ENCODE measurements around the gene B4GALT1. TPM values are rescaled to one million over a fixed set of nuclear protein-coding genes. Genes with fewer than 3 reads are reported as not detected.
A peak's percentile ranks its signal among the peaks of the same experiment; 100 is the strongest.

B4GALT1 gene
- total RNA-seq, 4 donors from 2014 or later = 45.1 to 68.7 (median 53.5) TPM

DNA sequence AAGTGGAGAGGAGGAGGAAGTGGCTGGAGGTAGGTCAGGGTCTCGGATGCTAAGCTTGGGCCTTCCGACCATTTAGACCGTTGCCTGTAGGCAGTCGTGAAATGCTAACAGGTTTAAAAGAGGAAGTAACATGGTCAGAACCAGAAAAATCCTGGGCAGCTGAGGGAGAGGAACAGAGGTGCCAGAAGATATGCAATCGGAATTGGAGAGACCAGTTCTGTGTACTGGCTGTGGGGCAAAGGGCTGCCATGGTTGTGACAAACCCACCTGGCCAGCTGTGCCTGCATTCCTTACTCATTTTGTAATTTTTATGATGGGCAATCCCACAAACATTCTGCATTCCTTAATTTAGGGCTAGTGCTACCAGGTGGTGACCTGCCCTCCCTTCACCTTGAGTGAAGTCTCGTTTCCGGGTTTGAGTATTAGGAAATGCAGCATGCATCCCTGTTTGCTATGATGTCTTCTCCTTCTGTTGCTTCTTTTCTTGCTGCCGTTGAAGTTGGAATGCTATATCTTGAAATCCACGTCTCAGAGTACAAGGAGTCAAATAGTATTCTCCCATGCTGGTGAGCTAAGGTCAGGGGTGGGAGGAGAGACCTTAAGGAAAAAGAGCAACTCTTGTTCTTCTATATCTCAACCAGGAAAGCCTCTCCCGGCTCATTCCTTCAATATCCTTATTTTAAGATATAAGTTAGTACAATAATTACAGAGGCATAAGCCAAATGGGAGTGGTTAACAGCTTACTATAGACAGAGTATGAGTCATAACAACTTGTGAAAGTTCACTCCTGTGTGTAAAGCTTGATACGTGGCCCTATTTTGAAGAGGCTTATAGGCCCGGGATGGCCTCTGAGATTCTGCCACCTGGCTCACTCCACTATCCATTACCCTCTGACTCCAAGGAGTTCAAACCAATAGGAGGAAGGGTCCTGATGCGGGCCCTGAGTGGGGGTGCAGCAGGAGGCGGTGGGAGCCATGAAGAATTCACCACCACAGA lies 37.0 kb downstream of the B4GALT1 start:
- Histone ChIP-seq H3K27me3 (no peaks in the 10 kb centered on the region), H3K9me3 (no peaks in the 10 kb centered on the region), H3K27ac (peak overlapping the region; percentile 65), H3K4me1 (peaks cover 68% of the 10 kb centered on the region), H3K36me3 (peaks cover 42% of the 10 kb centered on the region), H3K4me3 (no peak overlapping the region)
- WGBS = 53% methylated on average over 14 of the region's 14 CpGs
- no peak for TF ChIP-seq POLR2A (IDR thresholded peaks at IDR 0.05)
- TF ChIP-seq, protein P1, sequence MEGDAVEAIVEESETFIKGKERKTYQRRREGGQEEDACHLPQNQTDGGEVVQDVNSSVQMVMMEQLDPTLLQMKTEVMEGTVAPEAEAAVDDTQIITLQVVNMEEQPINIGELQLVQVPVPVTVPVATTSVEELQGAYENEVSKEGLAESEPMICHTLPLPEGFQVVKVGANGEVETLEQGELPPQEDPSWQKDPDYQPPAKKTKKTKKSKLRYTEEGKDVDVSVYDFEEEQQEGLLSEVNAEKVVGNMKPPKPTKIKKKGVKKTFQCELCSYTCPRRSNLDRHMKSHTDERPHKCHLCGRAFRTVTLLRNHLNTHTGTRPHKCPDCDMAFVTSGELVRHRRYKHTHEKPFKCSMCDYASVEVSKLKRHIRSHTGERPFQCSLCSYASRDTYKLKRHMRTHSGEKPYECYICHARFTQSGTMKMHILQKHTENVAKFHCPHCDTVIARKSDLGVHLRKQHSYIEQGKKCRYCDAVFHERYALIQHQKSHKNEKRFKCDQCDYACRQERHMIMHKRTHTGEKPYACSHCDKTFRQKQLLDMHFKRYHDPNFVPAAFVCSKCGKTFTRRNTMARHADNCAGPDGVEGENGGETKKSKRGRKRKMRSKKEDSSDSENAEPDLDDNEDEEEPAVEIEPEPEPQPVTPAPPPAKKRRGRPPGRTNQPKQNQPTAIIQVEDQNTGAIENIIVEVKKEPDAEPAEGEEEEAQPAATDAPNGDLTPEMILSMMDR (IDR thresholded peaks at IDR 0.05) = no peak
- TF ChIP-seq EP300 (IDR thresholded peaks at IDR 0.05) = no peak
- TF ChIP-seq POLR2AphosphoS5 (IDR thresholded peaks at IDR 0.05) = no peak
- peak; percentile 48 to 55 for DNase-seq (ENCODE audit: low spot score in 2 of 2)

DNA sequence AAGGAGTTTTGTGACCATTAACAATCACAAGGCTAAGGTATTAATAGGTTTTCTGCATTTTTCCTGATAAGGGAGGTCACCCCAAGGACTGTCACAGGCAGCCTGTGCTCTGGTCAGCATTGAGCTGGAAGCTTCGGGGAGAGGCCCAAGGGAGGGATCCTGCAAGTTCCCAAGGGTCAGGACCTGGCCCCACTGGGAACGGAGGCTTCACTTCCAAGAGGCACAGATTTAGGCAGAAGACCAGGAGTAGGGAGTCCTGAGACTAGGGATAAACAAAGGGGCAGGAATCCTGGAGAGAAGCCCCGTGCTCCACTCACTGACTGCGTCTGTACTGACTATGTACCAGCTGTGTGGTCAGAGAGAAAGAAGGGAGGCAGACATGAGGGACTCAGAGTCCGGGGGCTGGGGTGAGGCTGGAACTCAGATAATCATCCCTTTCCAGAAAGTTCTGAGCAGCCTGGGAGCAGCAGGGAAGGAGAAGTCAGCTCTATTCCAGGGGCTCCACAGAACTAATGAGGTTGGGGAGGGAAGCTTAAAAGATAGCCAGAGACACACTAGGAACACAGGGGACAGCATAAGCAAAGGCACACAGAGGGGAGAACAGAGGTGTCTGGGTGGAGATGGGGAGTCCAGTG lies 37.8 kb downstream of the B4GALT1 start:
- no peak overlapping the region for H3K4me3 ChIP-seq
- no peaks in the 10 kb centered on the region for H3K9me3 ChIP-seq
- WGBS = 97% methylated on average over 5 of the region's 5 CpGs
- TF ChIP-seq POLR2AphosphoS5 (IDR thresholded peaks at IDR 0.05) (no peak), EP300 (IDR thresholded peaks at IDR 0.05) (no peak), POLR2A (IDR thresholded peaks at IDR 0.05) (no peak)
- TF ChIP-seq, protein P1 (IDR thresholded peaks at IDR 0.05) = no peak
- H3K27me3 ChIP-seq = no peaks in the 10 kb centered on the region
- DNase-seq (ENCODE audit: low spot score in 2 of 2) = peak in 1 of 2 donors; percentile 44
- H3K36me3 ChIP-seq = peaks cover 47% of the 10 kb centered on the region
- peaks cover 66% of the 10 kb centered on the region for H3K4me1 ChIP-seq
- no peak overlapping the region for H3K27ac ChIP-seq

DNA sequence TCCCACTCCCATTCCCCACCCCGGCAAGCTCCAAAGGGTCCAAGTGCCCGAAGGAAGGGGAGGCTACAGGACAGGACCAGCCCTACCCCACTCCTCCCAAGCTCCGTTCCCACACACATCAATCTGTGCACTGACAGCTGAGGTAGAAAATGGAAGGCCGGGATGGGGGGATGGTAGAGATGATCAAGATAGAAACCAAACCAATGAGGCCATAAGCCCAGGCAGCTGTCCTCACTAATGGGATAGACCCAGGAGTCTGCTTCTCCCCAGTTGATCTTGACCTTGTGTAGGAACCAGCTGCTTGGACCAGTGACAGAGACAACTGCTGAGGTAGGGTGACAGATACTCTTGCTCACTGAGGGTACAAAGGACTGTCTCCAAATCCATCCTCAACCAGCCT lies 38.6 kb downstream of the B4GALT1 start:
- Histone ChIP-seq H3K4me3 (no peak overlapping the region), H3K27me3 (no peaks in the 10 kb centered on the region), H3K36me3 (peaks cover 49% of the 10 kb centered on the region), H3K4me1 (peaks cover 61% of the 10 kb centered on the region), H3K27ac (no peak overlapping the region), H3K9me3 (no peaks in the 10 kb centered on the region)
- 94% methylated on average over 2 of the region's 4 CpGs for WGBS
- TF ChIP-seq POLR2AphosphoS5 (IDR thresholded peaks at IDR 0.05) (no peak), POLR2A (IDR thresholded peaks at IDR 0.05) (no peak), EP300 (IDR thresholded peaks at IDR 0.05) (no peak)
- TF ChIP-seq, protein P1 (IDR thresholded peaks at IDR 0.05) = no peak
- DNase-seq (ENCODE audit: low spot score in 2 of 2) = peak; percentile 46 to 55

DNA sequence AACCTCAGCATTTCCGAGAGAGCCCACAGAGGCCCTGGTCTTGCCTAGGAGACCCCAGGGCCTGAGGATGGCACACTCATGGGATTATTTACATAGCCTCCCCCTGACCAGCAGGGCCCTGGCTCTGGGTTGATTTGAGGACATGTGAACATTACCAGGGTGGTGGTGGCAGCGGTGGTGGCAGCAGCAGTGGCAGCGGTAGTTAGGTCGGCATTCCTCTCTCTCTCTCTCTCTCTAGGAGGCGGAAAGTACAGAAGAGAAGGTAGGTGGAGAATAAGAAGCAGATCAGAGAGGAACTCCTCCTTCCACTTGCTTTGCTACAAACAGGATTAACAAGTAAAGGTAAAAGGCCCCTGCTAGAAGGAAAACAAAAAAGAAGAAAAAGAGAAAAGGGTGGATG lies 39.3 kb downstream of the B4GALT1 start:
- peaks cover 54% of the 10 kb centered on the region for H3K4me1 ChIP-seq
- no peaks in the 10 kb centered on the region for H3K9me3 ChIP-seq
- H3K4me3 ChIP-seq = no peak overlapping the region

More for the DNA sequence above, 39.3 kb downstream of the B4GALT1 start:
- TF ChIP-seq EP300 (IDR thresholded peaks at IDR 0.05) (no peak), POLR2A (IDR thresholded peaks at IDR 0.05) (no peak), POLR2AphosphoS5 (IDR thresholded peaks at IDR 0.05) (no peak)
- TF ChIP-seq, protein P1 (IDR thresholded peaks at IDR 0.05) = no peak
- Histone ChIP-seq H3K36me3 (peaks cover 42% of the 10 kb centered on the region), H3K27me3 (no peaks in the 10 kb centered on the region), H3K27ac (no peak overlapping the region)
- DNase-seq (ENCODE audit: low spot score in 2 of 2) = no peak
- 56% methylated on average over 5 of the region's 5 CpGs for WGBS
